Measurements from ENCODE around the gene CDH4.

CDH4 gene

GRCh38 chr20:61985096-61985495 lies 733.0 kb downstream of the CDH4 start:
- Histone ChIP-seq H3K36me3 (ENCODE audit: insufficient read depth, low read length) (peaks cover 83% of the 10 kb centered on the region), H3K27ac (ENCODE audit: low read length) (no peak overlapping the region), H3K9me3 (ENCODE audit: insufficient read depth, low read length, severe bottlenecking) (peaks cover 7% of the 10 kb centered on the region), H2AFZ (ENCODE audit: low read depth, low read length) (no peak overlapping the region), H3K4me2 (ENCODE audit: insufficient read depth, low read length) (no peak overlapping the region), H4K20me1 (ENCODE audit: insufficient read depth, low read length) (peaks cover 37% of the 10 kb centered on the region), H3K4me3 (ENCODE audit: low read depth in 1 of 2, low read length in 2 of 2) (no peak overlapping the region), H3K27me3 (ENCODE audit: insufficient read depth, low read length, poor library complexity) (no peaks in the 10 kb centered on the region), H3K9ac (ENCODE audit: low read depth, low read length) (no peak overlapping the region), H3K79me2 (ENCODE audit: insufficient read depth, low read length) (peaks cover 46% of the 10 kb centered on the region), H3K4me1 (ENCODE audit: insufficient read depth, low read length) (no peaks in the 10 kb centered on the region)
- DNase-seq (no peak), ATAC-seq (ENCODE audit: insufficient read depth, low read depth) (no peak)
- no peak for TF ChIP-seq EZH2 (IDR thresholded peaks at IDR 0.05; ENCODE audit: borderline replicate concordance, low read depth, low read length, severe bottlenecking)
- TF ChIP-seq CTCF (IDR thresholded peaks at IDR 0.05; ENCODE audit: borderline replicate concordance, extremely low read depth, low read length, poor library complexity, severe bottlenecking), result no peak

- H3K36me3 ChIP-seq (ENCODE audit: insufficient read depth, low read length), result peaks cover 83% of the 10 kb centered on the region
- H3K9ac ChIP-seq (ENCODE audit: low read depth, low read length), result no peak overlapping the region
Observed at GRCh38 chr20:61986762-61987321, 734.8 kb downstream of the CDH4 start.

GRCh38 chr20:61988665-61989064 lies 736.6 kb downstream of the CDH4 start:
- peaks cover 25% of the 10 kb centered on the region for H4K20me1 ChIP-seq (ENCODE audit: insufficient read depth, low read length)
- no peaks in the 10 kb centered on the region for H3K27me3 ChIP-seq (ENCODE audit: insufficient read depth, low read length, poor library complexity)
- ATAC-seq (ENCODE audit: insufficient read depth, low read depth) (no peak), DNase-seq (no peak)
- H3K4me1 ChIP-seq (ENCODE audit: insufficient read depth, low read length), result no peaks in the 10 kb centered on the region
- peaks cover 17% of the 10 kb centered on the region for H3K9me3 ChIP-seq (ENCODE audit: insufficient read depth, low read length, severe bottlenecking)
- TF ChIP-seq CTCF (IDR thresholded peaks at IDR 0.05; ENCODE audit: borderline replicate concordance, extremely low read depth, low read length, poor library complexity, severe bottlenecking), result no peak
- no peak for TF ChIP-seq EZH2 (IDR thresholded peaks at IDR 0.05; ENCODE audit: borderline replicate concordance, low read depth, low read length, severe bottlenecking)
- H3K27ac ChIP-seq (ENCODE audit: low read length), result no peak overlapping the region
- no peak overlapping the region for H3K4me3 ChIP-seq (ENCODE audit: low read depth in 1 of 2, low read length in 2 of 2)
- peaks cover 91% of the 10 kb centered on the region for H3K36me3 ChIP-seq (ENCODE audit: insufficient read depth, low read length)
- H3K79me2 ChIP-seq (ENCODE audit: insufficient read depth, low read length), result peaks cover 34% of the 10 kb centered on the region
- no peak overlapping the region for H3K9ac ChIP-seq (ENCODE audit: low read depth, low read length)
- H2AFZ ChIP-seq (ENCODE audit: low read depth, low read length), result no peak overlapping the region
- H3K4me2 ChIP-seq (ENCODE audit: insufficient read depth, low read length), result no peak overlapping the region

More at GRCh38 chr20:61986762-61987321, 734.8 kb downstream of the CDH4 start:
- Histone ChIP-seq H3K4me3 (ENCODE audit: low read depth in 1 of 2, low read length in 2 of 2) (no peak overlapping the region), H3K27me3 (ENCODE audit: insufficient read depth, low read length, poor library complexity) (no peaks in the 10 kb centered on the region), H3K4me1 (ENCODE audit: insufficient read depth, low read length) (no peaks in the 10 kb centered on the region), H3K9me3 (ENCODE audit: insufficient read depth, low read length, severe bottlenecking) (peaks cover 11% of the 10 kb centered on the region), H3K27ac (ENCODE audit: low read length) (no peak overlapping the region), H3K79me2 (ENCODE audit: insufficient read depth, low read length) (peaks cover 36% of the 10 kb centered on the region), H4K20me1 (ENCODE audit: insufficient read depth, low read length) (peaks cover 31% of the 10 kb centered on the region), H2AFZ (ENCODE audit: low read depth, low read length) (no peak overlapping the region), H3K4me2 (ENCODE audit: insufficient read depth, low read length) (no peak overlapping the region)
- DNase-seq, result no peak
- TF ChIP-seq CTCF (IDR thresholded peaks at IDR 0.05; ENCODE audit: borderline replicate concordance, extremely low read depth, low read length, poor library complexity, severe bottlenecking) (no peak), EZH2 (IDR thresholded peaks at IDR 0.05; ENCODE audit: borderline replicate concordance, low read depth, low read length, severe bottlenecking) (no peak)
- no peak for ATAC-seq (ENCODE audit: insufficient read depth, low read depth)
